ENCODE results near the gene TMEM121. TPM values are rescaled to one million over a fixed set of nuclear protein-coding genes. Genes with fewer than 3 reads are reported as not detected.

TMEM121 gene
- total RNA-seq, 2 experiments from 2014 or later: 9.7 to 10.2 TPM

DNA sequence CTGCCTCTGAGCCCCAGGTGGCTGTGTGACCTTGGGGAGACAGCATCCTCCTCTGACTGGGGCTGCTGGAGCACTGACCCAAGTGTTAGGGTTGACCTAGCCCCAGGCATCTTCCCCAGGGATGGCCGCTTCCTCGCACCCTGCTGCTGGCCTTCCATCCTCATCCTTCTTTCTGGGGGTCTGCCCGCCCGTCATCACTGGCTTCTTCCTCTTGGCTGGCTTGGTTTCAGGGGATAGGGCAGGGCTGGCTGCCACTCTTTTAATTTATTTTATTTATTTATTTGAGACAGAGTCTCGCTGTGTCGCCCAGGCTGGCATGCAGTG is 31.8 kb upstream of the TMEM121 start:
- CTCF ChIA-PET: interaction anchor here (0.8 to 1.2 kb wide), 2 partner anchors 14 to 124 kb away, joined by 3 read pairs; no protein-coding TSS in a partner anchor
- POLR2A ChIA-PET: no interaction called here
- no peak for DNase-seq
- Mint-ChIP-seq H3K4me1 (ENCODE audit: low read depth) (peaks cover 6% of the 10 kb centered on the region), H3K27ac (no peak overlapping the region), H3K9me3 (no peaks in the 10 kb centered on the region), H3K27me3 (no peaks in the 10 kb centered on the region), H3K4me3 (no peak overlapping the region), H3K36me3 (peaks cover under 1% of the 10 kb centered on the region)
- intact Hi-C loops (cut with micrococcal nuclease): loop anchor here (5.0 kb wide), 1 partner anchor 77 kb away; the partner anchor contains the start of gene MTA1

- peaks cover 5% of the 10 kb centered on the region for H3K4me1 Mint-ChIP-seq (ENCODE audit: low read depth)
- H3K27ac Mint-ChIP-seq: no peak overlapping the region
- no peak for DNase-seq
- CTCF ChIA-PET: no interaction called here
- H3K4me3 Mint-ChIP-seq: no peak overlapping the region
- POLR2A ChIA-PET: no interaction called here
- H3K9me3 Mint-ChIP-seq: no peaks in the 10 kb centered on the region
- intact Hi-C loops (cut with micrococcal nuclease): no loop called here
- no peaks in the 10 kb centered on the region for H3K27me3 Mint-ChIP-seq
- H3K36me3 Mint-ChIP-seq: no peaks in the 10 kb centered on the region
Measured at GRCh38 chr14:105495101-105495989, 31.0 kb upstream of the TMEM121 start.

DNA sequence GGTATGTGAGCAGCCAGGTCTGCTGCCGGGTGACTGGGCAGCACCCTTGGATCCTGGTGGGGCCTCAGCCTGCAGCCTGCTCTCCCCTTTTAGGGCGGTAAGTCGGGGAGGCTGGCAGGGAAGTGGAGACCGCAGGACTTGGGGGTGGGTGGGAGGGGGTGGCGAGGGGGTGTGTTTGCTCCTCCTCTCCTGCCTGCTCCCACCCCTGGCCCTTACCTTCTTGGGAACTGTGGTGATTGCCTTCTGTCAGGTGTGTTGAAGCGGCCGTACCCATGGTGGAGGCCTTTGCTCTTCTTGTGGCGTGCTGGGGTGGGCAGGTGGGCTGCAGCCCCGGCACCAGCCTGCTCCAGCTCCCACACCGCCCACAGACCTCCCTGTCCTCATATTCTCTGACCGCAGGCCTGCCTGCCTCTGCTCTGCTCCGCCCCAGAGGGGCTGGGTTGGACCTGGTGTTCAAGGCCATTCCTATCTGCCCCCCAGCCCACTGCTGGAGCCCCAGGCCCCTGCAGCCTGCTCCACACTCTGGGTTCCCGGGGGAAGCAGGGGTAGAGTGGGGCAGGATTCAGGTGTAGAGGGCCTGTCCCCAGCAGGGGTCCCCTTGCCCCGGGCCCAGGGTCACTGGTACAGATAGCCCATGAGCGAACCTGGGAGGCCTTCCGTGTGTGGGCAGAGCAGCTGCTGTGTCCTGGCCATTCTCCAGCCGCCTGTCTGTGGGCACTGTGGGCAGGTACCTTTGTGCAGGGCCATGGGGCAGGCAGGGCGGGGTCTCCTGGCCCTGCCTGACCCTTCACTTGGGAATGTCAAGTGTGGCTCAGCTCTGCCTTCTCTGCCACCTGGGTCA is 30.2 kb upstream of the TMEM121 start:
- intact Hi-C loops (cut with micrococcal nuclease): no loop called here
- Mint-ChIP-seq H3K36me3 (no peaks in the 10 kb centered on the region), H3K27ac (no peak overlapping the region), H3K27me3 (no peaks in the 10 kb centered on the region), H3K4me3 (no peak overlapping the region), H3K4me1 (ENCODE audit: low read depth) (peaks cover 5% of the 10 kb centered on the region), H3K9me3 (no peaks in the 10 kb centered on the region)
- no peak for DNase-seq
- ChIA-PET CTCF (interaction anchor here (1.3 kb wide), 1 partner anchor 16 kb away, joined by 4 read pairs; no protein-coding TSS in a partner anchor), POLR2A (no interaction called here)

DNA sequence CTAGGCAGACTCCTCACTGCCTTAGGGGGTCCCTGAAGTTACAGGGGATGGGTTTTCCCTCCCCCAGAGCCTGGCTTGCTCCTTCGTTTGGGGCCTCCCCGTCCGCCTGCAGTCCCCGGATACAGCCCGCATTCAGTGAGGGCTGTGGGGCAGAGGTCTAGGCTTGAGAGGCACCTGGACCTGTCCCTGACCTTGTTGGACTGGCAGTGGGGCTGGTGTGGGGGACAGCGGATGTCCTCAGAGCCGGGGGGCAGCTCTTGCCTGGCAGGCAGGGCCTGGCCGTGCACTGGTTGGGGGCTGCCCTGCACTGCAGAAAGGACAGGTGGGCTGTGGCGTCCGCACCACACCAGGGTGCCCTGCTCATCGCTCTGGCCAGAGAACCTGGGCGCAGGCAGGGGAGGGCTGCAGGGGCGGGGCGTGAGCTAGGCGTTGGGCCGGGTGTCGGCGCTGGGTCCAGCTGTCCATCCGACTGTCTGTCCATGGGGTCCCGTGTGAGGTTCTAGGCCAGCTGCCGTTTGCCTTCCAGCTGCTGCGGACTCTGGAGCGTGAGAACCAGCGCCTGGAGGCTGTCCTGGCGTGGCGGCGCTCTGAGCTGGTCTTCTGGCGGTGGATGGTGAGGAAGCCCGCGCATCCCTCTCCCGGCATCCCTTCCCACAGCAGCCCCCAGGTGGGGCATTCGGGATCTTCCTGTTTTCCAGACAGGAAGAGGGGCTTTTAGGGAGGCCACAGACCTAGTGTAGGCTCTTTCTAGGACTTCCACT is 29.4 kb upstream of the TMEM121 start:
- Mint-ChIP-seq H3K27ac (no peak overlapping the region), H3K9me3 (no peaks in the 10 kb centered on the region)
- DNase-seq: no peak

DNA sequence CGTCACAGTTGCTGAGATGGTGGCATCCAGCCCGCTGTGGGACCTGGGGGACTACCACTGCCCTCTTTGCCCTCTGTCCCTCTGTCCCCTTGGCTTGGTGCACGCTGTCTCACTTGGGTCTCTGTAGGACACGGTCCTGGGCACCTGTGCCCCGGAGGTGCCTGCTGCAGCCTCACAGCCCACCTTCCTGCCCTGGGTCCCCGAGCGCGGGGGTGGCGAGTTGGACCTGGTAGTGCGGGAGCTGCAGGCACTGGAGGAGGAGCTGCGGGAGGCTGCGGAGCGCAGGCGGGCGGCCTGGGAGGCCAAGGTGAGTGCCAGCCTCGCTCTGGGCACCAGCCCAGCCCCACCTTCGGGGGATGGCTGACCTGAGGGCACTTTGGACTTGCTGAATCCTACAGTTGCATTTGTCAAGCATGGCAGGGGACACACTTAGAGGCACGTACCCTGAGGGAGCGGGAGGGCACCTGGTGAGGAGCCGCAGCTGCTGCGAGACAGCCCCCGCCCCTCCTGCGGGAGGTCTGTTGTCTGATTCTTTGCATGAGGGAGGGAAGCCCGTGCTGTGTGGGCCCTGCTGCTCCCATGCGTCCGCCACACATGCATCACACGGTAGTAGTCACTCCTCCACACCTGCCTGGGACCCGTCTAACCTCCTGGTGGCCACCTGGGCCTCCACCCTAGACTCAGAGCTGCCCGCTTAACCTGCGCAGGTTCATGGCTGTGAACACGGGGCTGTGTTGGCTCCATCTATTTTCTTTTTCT is 28.5 kb upstream of the TMEM121 start:
- DNase-seq: no peak
- H3K4me3 Mint-ChIP-seq: no peak overlapping the region
- H3K27ac Mint-ChIP-seq: no peak overlapping the region
- H3K27me3 Mint-ChIP-seq: no peaks in the 10 kb centered on the region
- POLR2A ChIA-PET: no interaction called here
- no peaks in the 10 kb centered on the region for H3K4me1 Mint-ChIP-seq (ENCODE audit: low read depth)
- CTCF ChIA-PET: interaction anchor here (1.3 kb wide), 1 partner anchor 17 kb away, joined by 4 read pairs; no protein-coding TSS in a partner anchor
- H3K9me3 Mint-ChIP-seq: no peaks in the 10 kb centered on the region
- intact Hi-C loops (cut with micrococcal nuclease): no loop called here
- H3K36me3 Mint-ChIP-seq: no peaks in the 10 kb centered on the region

More for the DNA sequence above, 29.4 kb upstream of the TMEM121 start:
- no peaks in the 10 kb centered on the region for H3K27me3 Mint-ChIP-seq
- POLR2A ChIA-PET: no interaction called here
- CTCF ChIA-PET: interaction anchor here (1.3 kb wide), 1 partner anchor 17 kb away, joined by 4 read pairs; no protein-coding TSS in a partner anchor
- intact Hi-C loops (cut with micrococcal nuclease): no loop called here
- H3K4me3 Mint-ChIP-seq: no peak overlapping the region
- peaks cover 2% of the 10 kb centered on the region for H3K4me1 Mint-ChIP-seq (ENCODE audit: low read depth)
- H3K36me3 Mint-ChIP-seq: no peaks in the 10 kb centered on the region

GRCh38 chr14:105498430-105499255 is 27.7 kb upstream of the TMEM121 start:
- no peaks in the 10 kb centered on the region for H3K27me3 Mint-ChIP-seq
- H3K36me3 Mint-ChIP-seq: no peaks in the 10 kb centered on the region
- intact Hi-C loops (cut with micrococcal nuclease): no loop called here
- no peaks in the 10 kb centered on the region for H3K9me3 Mint-ChIP-seq
- H3K4me1 Mint-ChIP-seq (ENCODE audit: low read depth): no peaks in the 10 kb centered on the region
- no peak overlapping the region for H3K27ac Mint-ChIP-seq
- POLR2A ChIA-PET: no interaction called here
- no peak for DNase-seq
- CTCF ChIA-PET: no interaction called here
- no peak overlapping the region for H3K4me3 Mint-ChIP-seq

GRCh38 chr14:105499256-105500035 is 26.9 kb upstream of the TMEM121 start:
- H3K4me1 Mint-ChIP-seq (ENCODE audit: low read depth): no peaks in the 10 kb centered on the region
- H3K4me3 Mint-ChIP-seq: no peak overlapping the region
- no peaks in the 10 kb centered on the region for H3K9me3 Mint-ChIP-seq
- no peak for DNase-seq
- H3K27me3 Mint-ChIP-seq: no peaks in the 10 kb centered on the region
- intact Hi-C loops (cut with micrococcal nuclease): no loop called here
- ChIA-PET POLR2A (no interaction called here), CTCF (no interaction called here)
- no peak overlapping the region for H3K27ac Mint-ChIP-seq
- no peaks in the 10 kb centered on the region for H3K36me3 Mint-ChIP-seq

GRCh38 chr14:105500036-105500725 is 26.2 kb upstream of the TMEM121 start:
- H3K27me3 Mint-ChIP-seq: no peaks in the 10 kb centered on the region
- ChIA-PET POLR2A (no interaction called here), CTCF (no interaction called here)
- intact Hi-C loops (cut with micrococcal nuclease): no loop called here
- H3K4me3 Mint-ChIP-seq: no peak overlapping the region
- no peaks in the 10 kb centered on the region for H3K4me1 Mint-ChIP-seq (ENCODE audit: low read depth)
- no peaks in the 10 kb centered on the region for H3K36me3 Mint-ChIP-seq
- H3K9me3 Mint-ChIP-seq: no peaks in the 10 kb centered on the region
- DNase-seq: no peak
- no peak overlapping the region for H3K27ac Mint-ChIP-seq

DNA sequence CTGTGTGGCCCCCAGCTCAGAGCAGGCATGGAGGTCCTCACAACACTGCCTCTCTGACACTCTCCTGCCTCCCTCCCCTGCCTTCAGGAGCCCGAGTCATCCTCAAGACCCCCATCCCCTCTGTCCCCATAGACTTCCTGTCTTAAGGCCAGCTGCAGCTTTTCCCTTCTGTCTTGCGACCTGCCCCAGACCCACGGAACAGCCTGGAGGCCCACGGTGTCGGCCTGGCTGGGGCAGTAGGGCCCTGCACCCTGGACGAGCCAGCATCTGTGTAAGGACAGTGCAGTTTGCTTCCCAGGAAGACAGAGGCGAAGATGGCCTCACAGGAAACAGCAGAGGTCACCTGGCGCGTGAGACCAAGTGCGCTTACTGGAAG is 25.7 kb upstream of the TMEM121 start:
- H3K9me3 Mint-ChIP-seq: no peaks in the 10 kb centered on the region
- H3K27me3 Mint-ChIP-seq: no peaks in the 10 kb centered on the region
- no peak overlapping the region for H3K27ac Mint-ChIP-seq
- H3K4me3 Mint-ChIP-seq: no peak overlapping the region
- no peak for DNase-seq
- ChIA-PET POLR2A (no interaction called here), CTCF (interaction anchor here (1.4 kb wide), 1 partner anchor 9 kb away, joined by 3 read pairs; no protein-coding TSS in a partner anchor)
- H3K36me3 Mint-ChIP-seq: no peaks in the 10 kb centered on the region
- H3K4me1 Mint-ChIP-seq (ENCODE audit: low read depth): no peaks in the 10 kb centered on the region
- intact Hi-C loops (cut with micrococcal nuclease): no loop called here
